ENCODE results near the gene EXOC4. TPM values are rescaled to one million over a fixed set of nuclear protein-coding genes. Genes with fewer than 3 reads are reported as not detected.

EXOC4 gene
- total RNA-seq, 1 experiment from 2014 or later: 66.2 TPM

DNA sequence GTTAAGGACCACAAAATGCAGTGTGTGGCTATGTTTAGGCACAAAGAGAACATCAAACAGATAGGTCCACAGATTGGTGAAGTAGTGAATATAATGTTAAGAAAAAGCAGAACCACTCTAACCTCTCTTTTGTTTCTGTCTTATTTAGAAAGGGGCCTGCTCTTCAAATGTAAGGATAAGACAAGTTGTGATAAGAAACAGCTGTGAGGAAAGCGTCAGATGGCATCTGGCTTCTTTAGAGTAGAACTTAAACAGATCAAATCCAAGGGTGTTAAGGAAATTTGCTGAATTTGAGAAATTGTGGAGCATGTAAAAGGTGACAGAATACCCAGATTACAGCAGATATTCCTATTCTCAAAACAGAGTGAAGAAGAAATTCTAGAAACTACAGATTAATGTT lies 723.3 kb downstream of the EXOC4 start:
- Histone ChIP-seq H3K36me3 (ENCODE audit: control insufficient read depth, insufficient read depth, low read length) (no peaks in the 10 kb centered on the region), H3K4me1 (peaks cover 4% of the 10 kb centered on the region; the same call in 1 of the 2 replicates), H3K9me3 (no peaks in the 10 kb centered on the region), H3K4me3 (ENCODE audit: low read depth, low read length) (no peak overlapping the region), H3K27me3 (replicated peaks; ENCODE audit: control insufficient read depth, insufficient read depth, low read length) (no peaks in the 10 kb centered on the region)
- Mint-ChIP-seq H3K27me3 (ENCODE audit: insufficient read depth, unreplicated experiment) (no peaks in the 10 kb centered on the region), H3K9me3 (ENCODE audit: unreplicated experiment) (no peaks in the 10 kb centered on the region), H3K36me3 (ENCODE audit: insufficient read depth, unreplicated experiment) (no peaks in the 10 kb centered on the region), H3K27ac (ENCODE audit: unreplicated experiment) (no peak overlapping the region), H3K4me1 (ENCODE audit: low read depth, unreplicated experiment) (no peaks in the 10 kb centered on the region), H3K4me3 (ENCODE audit: unreplicated experiment) (no peak overlapping the region)
- DNase-seq: no peak
- intact Hi-C loops (cut with micrococcal nuclease; ENCODE audit: unreplicated experiment): no loop called here
- TF ChIP-seq, protein P1, sequence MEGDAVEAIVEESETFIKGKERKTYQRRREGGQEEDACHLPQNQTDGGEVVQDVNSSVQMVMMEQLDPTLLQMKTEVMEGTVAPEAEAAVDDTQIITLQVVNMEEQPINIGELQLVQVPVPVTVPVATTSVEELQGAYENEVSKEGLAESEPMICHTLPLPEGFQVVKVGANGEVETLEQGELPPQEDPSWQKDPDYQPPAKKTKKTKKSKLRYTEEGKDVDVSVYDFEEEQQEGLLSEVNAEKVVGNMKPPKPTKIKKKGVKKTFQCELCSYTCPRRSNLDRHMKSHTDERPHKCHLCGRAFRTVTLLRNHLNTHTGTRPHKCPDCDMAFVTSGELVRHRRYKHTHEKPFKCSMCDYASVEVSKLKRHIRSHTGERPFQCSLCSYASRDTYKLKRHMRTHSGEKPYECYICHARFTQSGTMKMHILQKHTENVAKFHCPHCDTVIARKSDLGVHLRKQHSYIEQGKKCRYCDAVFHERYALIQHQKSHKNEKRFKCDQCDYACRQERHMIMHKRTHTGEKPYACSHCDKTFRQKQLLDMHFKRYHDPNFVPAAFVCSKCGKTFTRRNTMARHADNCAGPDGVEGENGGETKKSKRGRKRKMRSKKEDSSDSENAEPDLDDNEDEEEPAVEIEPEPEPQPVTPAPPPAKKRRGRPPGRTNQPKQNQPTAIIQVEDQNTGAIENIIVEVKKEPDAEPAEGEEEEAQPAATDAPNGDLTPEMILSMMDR (IDR thresholded peaks at IDR 0.05; ENCODE audit: insufficient read depth in 1 of 2, low read depth in 1 of 2, low read length in 1 of 2, severe bottlenecking in 1 of 2, unreplicated experiment in 1 of 2): no peak
- ChIA-PET CTCF (no interaction called here), POLR2A (no interaction called here)
- BruUV-seq (replicated peaks): no TSS peak

DNA sequence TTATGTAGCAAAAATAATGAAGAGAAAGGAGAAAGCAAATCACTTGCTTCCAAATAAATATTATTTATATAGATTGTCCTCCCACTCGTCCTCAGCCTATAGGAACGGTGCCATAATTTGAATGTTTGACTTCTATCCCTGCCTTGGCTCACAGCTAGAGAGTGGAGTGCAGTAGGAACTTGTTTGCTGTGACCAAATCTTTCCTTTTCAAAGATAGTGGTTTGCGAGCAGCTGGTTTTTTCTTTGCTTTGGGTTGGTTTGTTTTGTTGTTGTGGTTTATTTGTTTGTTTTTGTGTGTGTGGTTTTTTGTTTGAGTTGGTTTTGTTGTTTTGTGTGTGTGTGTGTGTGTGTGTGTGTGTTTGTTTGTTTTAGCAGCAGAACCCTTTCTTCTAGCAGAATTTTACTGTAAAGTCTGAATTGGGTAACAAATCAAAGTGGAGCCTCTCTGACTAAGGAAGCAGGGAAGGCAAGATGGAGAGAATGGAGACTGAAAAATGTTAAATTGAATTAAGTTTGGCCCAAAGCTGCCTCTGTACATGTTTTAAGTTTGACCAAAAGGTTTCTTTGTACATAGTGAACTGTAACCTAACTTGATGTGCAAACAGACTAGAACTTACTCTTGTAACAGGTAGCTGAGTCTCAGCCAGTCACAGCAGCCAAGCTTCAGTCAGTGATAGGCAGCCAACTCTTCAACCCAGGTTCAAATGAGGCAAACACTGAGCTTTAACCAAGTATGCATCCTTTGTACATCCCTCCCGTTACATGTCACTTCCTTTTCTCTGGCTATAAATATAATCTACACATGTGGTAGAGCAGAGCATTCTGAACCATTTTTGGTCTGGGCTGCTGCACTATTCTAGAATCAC lies 724.8 kb downstream of the EXOC4 start:
- Mint-ChIP-seq H3K4me3 (ENCODE audit: unreplicated experiment) (no peak overlapping the region), H3K27ac (ENCODE audit: unreplicated experiment) (no peak overlapping the region), H3K9me3 (ENCODE audit: unreplicated experiment) (no peaks in the 10 kb centered on the region), H3K36me3 (ENCODE audit: insufficient read depth, unreplicated experiment) (no peaks in the 10 kb centered on the region), H3K4me1 (ENCODE audit: low read depth, unreplicated experiment) (no peaks in the 10 kb centered on the region), H3K27me3 (ENCODE audit: insufficient read depth, unreplicated experiment) (no peaks in the 10 kb centered on the region)
- BruUV-seq (replicated peaks): no TSS peak
- POLR2A ChIA-PET: no interaction called here
- Histone ChIP-seq H3K27me3 (replicated peaks; ENCODE audit: control insufficient read depth, insufficient read depth, low read length) (no peaks in the 10 kb centered on the region), H3K4me3 (ENCODE audit: low read depth, low read length) (no peak overlapping the region), H3K36me3 (ENCODE audit: control insufficient read depth, insufficient read depth, low read length) (no peaks in the 10 kb centered on the region), H3K9me3 (no peaks in the 10 kb centered on the region), H3K4me1 (peaks cover 4% of the 10 kb centered on the region; the same call in 1 of the 2 replicates)
- no peak for DNase-seq
- TF ChIP-seq, protein P1 (IDR thresholded peaks at IDR 0.05; ENCODE audit: insufficient read depth in 1 of 2, low read depth in 1 of 2, low read length in 1 of 2, severe bottlenecking in 1 of 2, unreplicated experiment in 1 of 2): no peak
- CTCF ChIA-PET: no interaction called here
- intact Hi-C loops (cut with micrococcal nuclease; ENCODE audit: unreplicated experiment): no loop called here

DNA sequence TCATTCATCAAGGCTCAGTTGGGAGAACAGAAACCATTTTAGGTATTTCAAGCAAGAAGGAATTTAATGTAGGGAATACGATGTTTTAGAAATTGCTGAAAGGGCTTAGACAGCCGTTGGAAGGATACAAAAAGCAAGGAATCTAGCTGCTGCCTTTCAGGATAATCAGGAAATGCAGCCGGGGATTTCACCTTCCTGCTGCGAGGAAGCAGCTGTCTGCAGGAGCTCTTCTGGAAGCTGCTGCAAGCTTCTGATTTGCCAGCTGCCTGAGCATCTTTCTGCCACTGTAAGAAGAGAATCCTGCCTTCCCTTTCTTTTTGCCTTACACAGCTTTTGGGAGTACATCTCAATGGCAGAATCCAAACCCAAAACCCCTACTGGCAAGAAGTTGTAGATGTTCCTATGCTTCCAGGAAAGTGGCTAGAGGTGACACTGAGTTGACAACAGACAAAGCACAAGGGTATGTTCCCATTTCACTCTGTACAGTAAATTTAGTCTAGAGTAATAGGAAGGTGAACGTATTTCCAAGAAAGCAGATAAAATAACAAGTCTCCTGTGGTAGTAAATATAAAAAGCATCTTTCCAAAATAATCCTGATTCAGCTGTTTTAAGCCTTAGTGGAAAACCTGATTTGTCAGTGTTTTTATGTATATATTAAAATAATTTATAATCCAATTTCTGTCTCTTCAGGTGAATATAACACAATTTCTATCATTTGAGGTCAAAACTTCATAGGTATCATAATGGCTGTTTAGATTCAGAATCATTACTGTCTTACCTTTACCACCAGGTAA lies 725.8 kb downstream of the EXOC4 start:
- Histone ChIP-seq H3K4me1 (peaks cover 4% of the 10 kb centered on the region; the same call in 1 of the 2 replicates), H3K27me3 (replicated peaks; ENCODE audit: control insufficient read depth, insufficient read depth, low read length) (no peaks in the 10 kb centered on the region), H3K4me3 (ENCODE audit: low read depth, low read length) (no peak overlapping the region), H3K36me3 (ENCODE audit: control insufficient read depth, insufficient read depth, low read length) (no peaks in the 10 kb centered on the region), H3K9me3 (no peaks in the 10 kb centered on the region)
- POLR2A ChIA-PET: no interaction called here
- intact Hi-C loops (cut with micrococcal nuclease; ENCODE audit: unreplicated experiment): no loop called here
- TF ChIP-seq, protein P1 (IDR thresholded peaks at IDR 0.05; ENCODE audit: insufficient read depth in 1 of 2, low read depth in 1 of 2, low read length in 1 of 2, severe bottlenecking in 1 of 2, unreplicated experiment in 1 of 2): no peak
- no TSS peak for BruUV-seq (replicated peaks)
- Mint-ChIP-seq H3K9me3 (ENCODE audit: unreplicated experiment) (no peaks in the 10 kb centered on the region), H3K4me3 (ENCODE audit: unreplicated experiment) (no peak overlapping the region), H3K27ac (ENCODE audit: unreplicated experiment) (no peak overlapping the region), H3K4me1 (ENCODE audit: low read depth, unreplicated experiment) (no peaks in the 10 kb centered on the region), H3K27me3 (ENCODE audit: insufficient read depth, unreplicated experiment) (no peaks in the 10 kb centered on the region), H3K36me3 (ENCODE audit: insufficient read depth, unreplicated experiment) (no peaks in the 10 kb centered on the region)
- CTCF ChIA-PET: no interaction called here
- DNase-seq: no peak
